H9 (cell line): ENCODE results near the gene SSBP3. TPM values are rescaled to one million over a fixed set of nuclear protein-coding genes. Genes with fewer than 3 reads are reported as not detected.
"Not testable (repeated sequence)": the region's sequence is repeated elsewhere in the genome, so short reads cannot be mapped to it uniquely, and the experiment has no call there.

Experiments
- DNase-seq: peaks from one replicate; pipeline ENCODE4 v3.0.0-alpha.2; 2017
- H2AFZ ChIP-seq: one replicate; pipeline ENCODE4 v1.6.1; 2013; ENCODE audit warnings: mild to moderate bottlenecking, low read length, control low read depth, moderate library complexity
- H2AK5ac ChIP-seq: 2 replicates; pipeline ENCODE4 v1.6.1; 2013; ENCODE audit warnings: low read length, control low read depth, mixed read lengths; ENCODE audit not compliant: insufficient read length
- H2BK120ac ChIP-seq: one replicate; pipeline ENCODE4 v1.6.1; 2013; ENCODE audit warnings: low read depth, mild to moderate bottlenecking, low read length, control low read depth, inconsistent platforms; ENCODE audit not compliant: poor library complexity, severe bottlenecking
- H2BK12ac ChIP-seq: 2 replicates; pipeline ENCODE4 v1.6.1; 2013; ENCODE audit warnings: low read length, control low read depth, mixed read lengths, low read depth; ENCODE audit not compliant: insufficient read length
- H2BK15ac ChIP-seq: 2 replicates; pipeline ENCODE4 v1.6.1; 2013; ENCODE audit warnings: low read depth, low read length, control low read depth
- H2BK20ac ChIP-seq: one replicate; pipeline ENCODE4 v1.6.1; 2013; ENCODE audit warnings: low read depth, mild to moderate bottlenecking, low read length, control low read depth, inconsistent platforms; ENCODE audit not compliant: poor library complexity, severe bottlenecking
- H2BK5ac ChIP-seq: 2 replicates; pipeline ENCODE4 v1.6.1; 2013; ENCODE audit warnings: low read length, control low read depth, mixed read lengths; ENCODE audit not compliant: insufficient read length
- H3K14ac ChIP-seq: 2 replicates; pipeline ENCODE4 v1.6.1; 2013; ENCODE audit warnings: low read length, control low read depth; ENCODE audit not compliant: insufficient read depth
- H3K18ac ChIP-seq: 2 replicates; pipeline ENCODE4 v1.6.1; 2013; ENCODE audit warnings: low read depth, mild to moderate bottlenecking, mixed read lengths, low read length, control low read depth; ENCODE audit not compliant: insufficient read length
- H3K23ac ChIP-seq: 2 replicates; pipeline ENCODE4 v1.6.1; 2013; ENCODE audit warnings: low read length, control low read depth, mixed read lengths, low read depth; ENCODE audit not compliant: insufficient read length
- H3K23me2 ChIP-seq: 2 replicates; pipeline ENCODE4 v1.6.1; 2013; ENCODE audit warnings: low read depth, mild to moderate bottlenecking, mixed read lengths, low read length, control low read depth; ENCODE audit not compliant: insufficient read length, poor library complexity, severe bottlenecking
- H3K27ac ChIP-seq: 2 replicates; pipeline ENCODE4 v1.5.1; 2013; ENCODE audit warnings: low read length, control low read depth, mixed read lengths, low read depth; ENCODE audit not compliant: insufficient read length
- H3K27me3 ChIP-seq: 2 replicates; pipeline ENCODE4 v1.6.1; 2013; ENCODE audit warnings: low read length, control low read depth, inconsistent platforms; ENCODE audit not compliant: insufficient read depth
- H3K4ac ChIP-seq: 2 replicates; pipeline ENCODE4 v1.6.1; 2013; ENCODE audit warnings: low read depth, mild to moderate bottlenecking, control low read depth, inconsistent platforms, low read length, moderate library complexity
- H3K4me1 ChIP-seq: 2 replicates; pipeline ENCODE4 v1.6.1; 2013; ENCODE audit warnings: low read length, control low read depth, inconsistent platforms; ENCODE audit not compliant: insufficient read depth
- H3K4me2 ChIP-seq: 2 replicates; pipeline ENCODE4 v1.6.1; 2013; ENCODE audit warnings: low read length, control low read depth, mixed read lengths; ENCODE audit not compliant: insufficient read length, insufficient read depth
- H3K56ac ChIP-seq: 2 replicates; pipeline ENCODE4 v1.6.1; 2013; ENCODE audit warnings: low read depth, mild to moderate bottlenecking, mixed read lengths, low read length, control low read depth; ENCODE audit not compliant: insufficient read length
- H3K79me1 ChIP-seq: 2 replicates; pipeline ENCODE4 v1.6.1; 2013; ENCODE audit warnings: low read depth, mild to moderate bottlenecking, moderate library complexity, low read length, control low read depth, inconsistent platforms; ENCODE audit not compliant: insufficient read depth, poor library complexity, severe bottlenecking
- H3K79me2 ChIP-seq: 2 replicates; pipeline ENCODE4 v1.6.1; 2013; ENCODE audit warnings: low read length, control low read depth, inconsistent platforms; ENCODE audit not compliant: insufficient read depth
- H3K9ac ChIP-seq: 2 replicates; pipeline ENCODE4 v1.6.1; 2013; ENCODE audit warnings: low read length, control low read depth, mixed read lengths; ENCODE audit not compliant: insufficient read length; ENCODE audit errors: extremely low read depth
- H3K9me3 ChIP-seq: one replicate; pipeline ENCODE4 v1.6.1; 2013; ENCODE audit warnings: low read depth, low read length, inconsistent platforms; ENCODE audit not compliant: control insufficient read depth
- H3T11ph ChIP-seq: one replicate; pipeline ENCODE4 v1.6.1; 2013; ENCODE audit warnings: mild to moderate bottlenecking, low read length, control low read depth, inconsistent platforms
- H4K20me1 ChIP-seq: one replicate; pipeline ENCODE4 v1.6.1; 2013; ENCODE audit not compliant: control insufficient read depth, insufficient read length, insufficient read depth
- H4K5ac ChIP-seq: 2 replicates; pipeline ENCODE4 v1.6.1; 2013; ENCODE audit warnings: low read depth, mild to moderate bottlenecking, mixed read lengths, low read length, control low read depth; ENCODE audit not compliant: insufficient read length
- H4K8ac ChIP-seq: replicated peaks from 2 replicates; pipeline ENCODE4 v1.6.1; 2013; ENCODE audit warnings: low read length, control low read depth, mixed read lengths, low read depth; ENCODE audit not compliant: insufficient read length
- H4K91ac ChIP-seq: 2 replicates; pipeline ENCODE4 v1.6.1; 2013; ENCODE audit warnings: low read depth, mild to moderate bottlenecking, moderate library complexity, mixed read lengths, low read length, control low read depth; ENCODE audit not compliant: insufficient read length
- H3K27ac Mint-ChIP-seq, 3 experiments: 2 replicates in 2 of 3; 3 replicates in 1 of 3; pipeline ENCODE4 v1.8.0; 2020 to 2021; ENCODE audit warnings: mixed read lengths in 3 of 3, mild to moderate bottlenecking in 1 of 3, moderate library complexity in 1 of 3
- H3K27me3 Mint-ChIP-seq: 2 replicates; pipeline ENCODE4 v1.8.0; 2021; ENCODE audit warnings: low read depth, mild to moderate bottlenecking, moderate library complexity, mixed read lengths
- H3K36me3 Mint-ChIP-seq, 3 experiments: 2 replicates in 2 of 3; 3 replicates in 1 of 3; pipeline ENCODE4 v1.8.0; 2020 to 2021; ENCODE audit warnings: low read depth in 3 of 3, mixed read lengths in 3 of 3; ENCODE audit not compliant: insufficient read depth in 1 of 3
- H3K4me1 Mint-ChIP-seq, 2 experiments: 2 replicates each; pipeline ENCODE4 v1.8.0; 2020; ENCODE audit warnings: mixed read lengths in 2 of 2
- H3K4me3 Mint-ChIP-seq, 2 experiments: 2 replicates in 1 of 2; 3 replicates in 1 of 2; pipeline ENCODE4 v1.8.0; 2020 to 2021; ENCODE audit warnings: mild to moderate bottlenecking in 2 of 2, mixed read lengths in 2 of 2, moderate library complexity in 1 of 2
- H3K9me3 Mint-ChIP-seq, 2 experiments: 2 replicates in 1 of 2; 3 replicates in 1 of 2; pipeline ENCODE4 v1.8.0; 2020; ENCODE audit warnings: mild to moderate bottlenecking in 2 of 2, mixed read lengths in 2 of 2, moderate library complexity in 1 of 2
- WGBS: extraction: QIAGEN DNeasy Blood & Tissue Kit; methylation state at CpG from one replicate; pipeline ENCODE4 v1.1.7; 2013; ENCODE audit warnings: missing lambda C conversion rate, low lambda C conversion rate, mixed read lengths; ENCODE audit not compliant: insufficient read length; ENCODE audit errors: extremely low coverage; 5-methylcytosine and 5-hydroxymethylcytosine counted together
- total RNA-seq: library from RNA; stranded (reverse); gene quantifications from 2 replicates; pipeline ENCODE4 v1.2.1, GENCODE V29; 2021

The SSBP3 gene
- total RNA-seq, 1 experiment from 2014 or later: 126 TPM

GRCh38 chr1:54448801-54449200 lies 42.6 kb upstream of the SSBP3 start:
- H3K18ac ChIP-seq, H2AFZ ChIP-seq, H3K27ac Mint-ChIP-seq, H3K9ac ChIP-seq, H3K79me2 ChIP-seq, H3K27me3 ChIP-seq, H2BK5ac ChIP-seq, H3K14ac ChIP-seq, H3K4me3 Mint-ChIP-seq, H2AK5ac ChIP-seq, H2BK15ac ChIP-seq, H3K23me2 ChIP-seq, H3T11ph ChIP-seq, H3K4me1 Mint-ChIP-seq, H3K9me3 ChIP-seq, H4K5ac ChIP-seq, H4K20me1 ChIP-seq, H3K4me1 ChIP-seq, H2BK120ac ChIP-seq, H2BK20ac ChIP-seq, H3K23ac ChIP-seq, H3K4ac ChIP-seq, H4K91ac ChIP-seq, H2BK12ac ChIP-seq, DNase-seq, H3K56ac ChIP-seq, H3K4me2 ChIP-seq, H4K8ac ChIP-seq, H3K79me1 ChIP-seq, H3K27ac ChIP-seq: not testable (repeated sequence)
- H3K36me3 Mint-ChIP-seq: peaks cover 8 to 23% (median 11%) of the 10 kb centered on the region in 3 experiments
- H3K27me3 Mint-ChIP-seq: peaks cover 24% of the 10 kb centered on the region
- WGBS: no CpG with 5 or more reads among the region's 8 CpGs
- peaks cover 23 to 30% of the 10 kb centered on the region in 2 experiments for H3K9me3 Mint-ChIP-seq

GRCh38 chr1:54447081-54447480 lies 40.9 kb upstream of the SSBP3 start:
- H3T11ph ChIP-seq, H3K27ac Mint-ChIP-seq, H4K5ac ChIP-seq, H3K4me1 Mint-ChIP-seq, H3K4me1 ChIP-seq, H3K4me2 ChIP-seq, H2AFZ ChIP-seq, H2AK5ac ChIP-seq, H3K9ac ChIP-seq, H2BK12ac ChIP-seq, H3K4me3 Mint-ChIP-seq, H4K20me1 ChIP-seq, H3K23ac ChIP-seq, H3K79me2 ChIP-seq, DNase-seq, H3K27me3 ChIP-seq, H2BK20ac ChIP-seq, H3K23me2 ChIP-seq, H2BK5ac ChIP-seq, H3K4ac ChIP-seq, H3K56ac ChIP-seq, H3K14ac ChIP-seq, H3K79me1 ChIP-seq, H3K27ac ChIP-seq, H4K8ac ChIP-seq, H4K91ac ChIP-seq, H3K18ac ChIP-seq, H2BK120ac ChIP-seq, H3K9me3 ChIP-seq, H2BK15ac ChIP-seq: not testable (repeated sequence)
- WGBS: no CpG with 5 or more reads among the region's 2 CpGs
- peaks cover 24% of the 10 kb centered on the region for H3K27me3 Mint-ChIP-seq
- peaks cover 23 to 30% of the 10 kb centered on the region in 2 experiments for H3K9me3 Mint-ChIP-seq
- peaks cover 8 to 23% (median 11%) of the 10 kb centered on the region in 3 experiments for H3K36me3 Mint-ChIP-seq
